ENCODE results near the gene LRCH1.

Gene LRCH1

GRCh38 chr13:46620471-46620870 lies 67.5 kb downstream of the LRCH1 start:
- Mint-ChIP-seq H3K27me3 (no peaks in the 10 kb centered on the region), H3K27ac (no peak overlapping the region), H3K9me3 (ENCODE audit: low read depth) (no peaks in the 10 kb centered on the region), H3K4me3 (no peak overlapping the region), H3K4me1 (ENCODE audit: low read depth) (peaks cover 69% of the 10 kb centered on the region), H3K36me3 (peaks cover 2% of the 10 kb centered on the region)

- Mint-ChIP-seq H3K4me3 (no peak overlapping the region), H3K4me1 (ENCODE audit: low read depth) (peaks cover 69% of the 10 kb centered on the region), H3K27ac (no peak overlapping the region), H3K36me3 (no peaks in the 10 kb centered on the region), H3K27me3 (no peaks in the 10 kb centered on the region), H3K9me3 (ENCODE audit: low read depth) (no peaks in the 10 kb centered on the region)
Measured at GRCh38 chr13:46621133-46621532, 68.2 kb downstream of the LRCH1 start.

- H3K4me3 Mint-ChIP-seq, result no peak overlapping the region
- H3K27ac Mint-ChIP-seq, result no peak overlapping the region
- peaks cover 68% of the 10 kb centered on the region for H3K4me1 Mint-ChIP-seq (ENCODE audit: low read depth)
- peaks cover 3% of the 10 kb centered on the region for H3K36me3 Mint-ChIP-seq
- H3K27me3 Mint-ChIP-seq, result no peaks in the 10 kb centered on the region
- no peaks in the 10 kb centered on the region for H3K9me3 Mint-ChIP-seq (ENCODE audit: low read depth)
Measured at GRCh38 chr13:46621792-46622629, 69.0 kb downstream of the LRCH1 start.

GRCh38 chr13:46622630-46623256 lies 69.8 kb downstream of the LRCH1 start:
- Mint-ChIP-seq H3K36me3 (peaks cover 3% of the 10 kb centered on the region), H3K4me1 (ENCODE audit: low read depth) (peaks cover 67% of the 10 kb centered on the region), H3K27me3 (no peaks in the 10 kb centered on the region), H3K9me3 (ENCODE audit: low read depth) (no peaks in the 10 kb centered on the region), H3K27ac (no peak overlapping the region), H3K4me3 (no peak overlapping the region)

- H3K4me3 Mint-ChIP-seq, result no peak overlapping the region
- H3K4me1 Mint-ChIP-seq (ENCODE audit: low read depth), result peaks cover 62% of the 10 kb centered on the region
- peaks cover 3% of the 10 kb centered on the region for H3K36me3 Mint-ChIP-seq
- no peaks in the 10 kb centered on the region for H3K27me3 Mint-ChIP-seq
- H3K27ac Mint-ChIP-seq, result no peak overlapping the region
- H3K9me3 Mint-ChIP-seq (ENCODE audit: low read depth), result no peaks in the 10 kb centered on the region
Measured at GRCh38 chr13:46624353-46624752, 71.4 kb downstream of the LRCH1 start.

- Mint-ChIP-seq H3K36me3 (peaks cover 3% of the 10 kb centered on the region), H3K4me3 (no peak overlapping the region), H3K27me3 (no peaks in the 10 kb centered on the region), H3K9me3 (ENCODE audit: low read depth) (no peaks in the 10 kb centered on the region), H3K27ac (no peak overlapping the region), H3K4me1 (ENCODE audit: low read depth) (peaks cover 66% of the 10 kb centered on the region)
Measured at GRCh38 chr13:46624821-46625220, 71.9 kb downstream of the LRCH1 start.

- peaks cover 3% of the 10 kb centered on the region for H3K36me3 Mint-ChIP-seq
- H3K27ac Mint-ChIP-seq, result no peak overlapping the region
- H3K4me3 Mint-ChIP-seq, result no peak overlapping the region
- H3K4me1 Mint-ChIP-seq (ENCODE audit: low read depth), result peaks cover 65% of the 10 kb centered on the region
- no peaks in the 10 kb centered on the region for H3K9me3 Mint-ChIP-seq (ENCODE audit: low read depth)
- H3K27me3 Mint-ChIP-seq, result no peaks in the 10 kb centered on the region
Measured at GRCh38 chr13:46627462-46627861, 74.5 kb downstream of the LRCH1 start.

- Mint-ChIP-seq H3K27ac (no peak overlapping the region), H3K27me3 (no peaks in the 10 kb centered on the region), H3K9me3 (ENCODE audit: low read depth) (no peaks in the 10 kb centered on the region), H3K4me3 (no peak overlapping the region), H3K4me1 (ENCODE audit: low read depth) (peaks cover 62% of the 10 kb centered on the region), H3K36me3 (peaks cover 3% of the 10 kb centered on the region)
Measured at GRCh38 chr13:46628622-46629365, 75.8 kb downstream of the LRCH1 start.

GRCh38 chr13:46629811-46630413 lies 76.9 kb downstream of the LRCH1 start:
- Mint-ChIP-seq H3K9me3 (ENCODE audit: low read depth) (no peaks in the 10 kb centered on the region), H3K27me3 (no peaks in the 10 kb centered on the region), H3K4me1 (ENCODE audit: low read depth) (peaks cover 59% of the 10 kb centered on the region), H3K36me3 (peaks cover 5% of the 10 kb centered on the region), H3K27ac (no peak overlapping the region), H3K4me3 (no peak overlapping the region)

GRCh38 chr13:46630431-46631178 lies 77.6 kb downstream of the LRCH1 start:
- Mint-ChIP-seq H3K27me3 (no peaks in the 10 kb centered on the region), H3K4me1 (ENCODE audit: low read depth) (peaks cover 52% of the 10 kb centered on the region), H3K9me3 (ENCODE audit: low read depth) (no peaks in the 10 kb centered on the region), H3K27ac (peak overlapping the region; percentile 37), H3K4me3 (no peak overlapping the region), H3K36me3 (peaks cover 5% of the 10 kb centered on the region)

GRCh38 chr13:46631179-46631542 lies 78.2 kb downstream of the LRCH1 start:
- Mint-ChIP-seq H3K4me3 (no peak overlapping the region), H3K4me1 (ENCODE audit: low read depth) (peaks cover 48% of the 10 kb centered on the region), H3K36me3 (peaks cover 5% of the 10 kb centered on the region), H3K27ac (no peak overlapping the region), H3K27me3 (no peaks in the 10 kb centered on the region), H3K9me3 (ENCODE audit: low read depth) (no peaks in the 10 kb centered on the region)

GRCh38 chr13:46632176-46632575 lies 79.2 kb downstream of the LRCH1 start:
- Mint-ChIP-seq H3K4me1 (ENCODE audit: low read depth) (peaks cover 45% of the 10 kb centered on the region), H3K27me3 (no peaks in the 10 kb centered on the region), H3K4me3 (no peak overlapping the region), H3K9me3 (ENCODE audit: low read depth) (no peaks in the 10 kb centered on the region), H3K36me3 (peaks cover 10% of the 10 kb centered on the region), H3K27ac (no peak overlapping the region)

- no peak overlapping the region for H3K27ac Mint-ChIP-seq
- H3K9me3 Mint-ChIP-seq (ENCODE audit: low read depth), result no peaks in the 10 kb centered on the region
- H3K4me3 Mint-ChIP-seq, result no peak overlapping the region
- peaks cover 37% of the 10 kb centered on the region for H3K4me1 Mint-ChIP-seq (ENCODE audit: low read depth)
- no peaks in the 10 kb centered on the region for H3K27me3 Mint-ChIP-seq
- peaks cover 11% of the 10 kb centered on the region for H3K36me3 Mint-ChIP-seq
Measured at GRCh38 chr13:46633416-46633815, 80.4 kb downstream of the LRCH1 start.

GRCh38 chr13:46636451-46636850 lies 83.5 kb downstream of the LRCH1 start:
- Mint-ChIP-seq H3K4me3 (no peak overlapping the region), H3K27me3 (no peaks in the 10 kb centered on the region), H3K27ac (no peak overlapping the region), H3K4me1 (ENCODE audit: low read depth) (peaks cover 38% of the 10 kb centered on the region), H3K36me3 (peaks cover 11% of the 10 kb centered on the region), H3K9me3 (ENCODE audit: low read depth) (no peaks in the 10 kb centered on the region)
